CD8-positive, alpha-beta memory T cell (primary cell): ENCODE results near the gene AAR2. TPM values are rescaled to one million over a fixed set of nuclear protein-coding genes. Genes with fewer than 3 reads are reported as not detected.
A peak's percentile ranks its signal among the peaks of the same experiment; 100 is the strongest.

Experiments used
- CTCF ChIA-PET: fragments of 350-600 bp; sonication (Branson Sonifier 250); formaldehyde crosslinking; loops from one replicate; lab custom pipeline; 2021; ENCODE audit warnings: antibody characterized with exemption; lab: Charles Lee
- POLR2A ChIA-PET: fragments of 350-600 bp; sonication (Branson Sonifier 250); formaldehyde crosslinking; loops from one replicate; lab custom pipeline; 2021; ENCODE audit warnings: antibody characterized with exemption; lab: Charles Lee
- DNase-seq, 5 donors: peaks; one replicate each; pipeline versions ENCODE4 v3.0.0 to v3.0.0-alpha.2; 2020 to 2022; ENCODE audit warnings: mixed read lengths in 1 of 5
- H3K27ac ChIP-seq: one replicate; pipeline ENCODE4 v1.7.0; 2013; ENCODE audit warnings: low read depth, mild to moderate bottlenecking, low read length, moderate library complexity
- H3K27me3 ChIP-seq: 2 replicates; pipeline ENCODE4 v1.7.0; 2013; ENCODE audit warnings: low read length, mild to moderate bottlenecking; ENCODE audit not compliant: insufficient read depth, poor library complexity, severe bottlenecking
- H3K36me3 ChIP-seq: 2 replicates; pipeline ENCODE4 v1.7.0; 2013; ENCODE audit warnings: mild to moderate bottlenecking, low read length, moderate library complexity; ENCODE audit not compliant: insufficient read depth
- H3K4me1 ChIP-seq: 2 replicates; pipeline ENCODE4 v1.7.0; 2013; ENCODE audit warnings: mild to moderate bottlenecking, low read length, moderate library complexity; ENCODE audit not compliant: insufficient read depth
- H3K4me3 ChIP-seq: 2 replicates; pipeline ENCODE4 v1.7.0; 2013; ENCODE audit warnings: mild to moderate bottlenecking, low read length
- H3K9me3 ChIP-seq: 2 replicates; pipeline ENCODE4 v1.7.0; 2013; ENCODE audit warnings: mild to moderate bottlenecking, low read length
- H3K27ac Mint-ChIP-seq, 8 donors: one replicate each; pipeline ENCODE4 v1.8.0; 2020 to 2021; ENCODE audit warnings: mixed read lengths in 8 of 8, mild to moderate bottlenecking in 6 of 8, inconsistent platforms in 3 of 8, moderate library complexity in 3 of 8
- H3K27me3 Mint-ChIP-seq, 2 donors: one replicate each; pipeline ENCODE4 v1.8.0; 2020 to 2021; ENCODE audit warnings: mixed read lengths in 2 of 2, mild to moderate bottlenecking in 1 of 2, moderate library complexity in 1 of 2
- H3K36me3 Mint-ChIP-seq, 3 donors: one replicate each; pipeline ENCODE4 v1.8.0; 2020 to 2021; ENCODE audit warnings: mixed read lengths in 3 of 3, inconsistent platforms in 1 of 3, mild to moderate bottlenecking in 1 of 3
- H3K4me1 Mint-ChIP-seq, 3 donors: one replicate each; pipeline ENCODE4 v1.8.0; 2020 to 2021; ENCODE audit warnings: mixed read lengths in 3 of 3, inconsistent platforms in 1 of 3, mild to moderate bottlenecking in 1 of 3
- H3K4me3 Mint-ChIP-seq, 7 donors: one replicate each; pipeline ENCODE4 v1.8.0; 2020 to 2021; ENCODE audit warnings: mixed read lengths in 7 of 7, mild to moderate bottlenecking in 6 of 7, moderate library complexity in 4 of 7, inconsistent platforms in 2 of 7
- H3K9me3 Mint-ChIP-seq, 5 donors: one replicate each; pipeline ENCODE4 v1.8.0; 2020 to 2022; ENCODE audit warnings: mixed read lengths in 5 of 5, mild to moderate bottlenecking in 3 of 5, moderate library complexity in 2 of 5, inconsistent platforms in 1 of 5
- polyA plus RNA-seq: library from polyadenylated mRNA; unstranded; fragments of 300-500 nt; fragmentation: Illumina TruSeq; gene quantifications from one replicate; pipeline ENCODE4 v1.2.3, GENCODE V29; 2021
- total RNA-seq, 2 experiments: library from RNA; stranded (reverse); gene quantifications; one replicate each; pipeline ENCODE4 v1.2.3, GENCODE V29; 2021

The AAR2 gene
- total and polyA plus RNA-seq, 3 experiments from 2014 or later = 32.1 to 38.2 (median 32.7) TPM

GRCh38 chr20:36299459-36299858 is 63.2 kb downstream of the AAR2 start:
- H3K4me3 ChIP-seq = no peak overlapping the region
- no peak overlapping the region for H3K27ac ChIP-seq
- no peaks in the 10 kb centered on the region for H3K9me3 Mint-ChIP-seq
- POLR2A ChIA-PET = no interaction called here
- peaks cover 39 to 85% of the 10 kb centered on the region in 2 donors for H3K27me3 Mint-ChIP-seq
- no peaks in the 10 kb centered on the region for H3K36me3 ChIP-seq
- H3K27ac Mint-ChIP-seq = no peak overlapping the region
- H3K4me1 Mint-ChIP-seq = no peaks in the 10 kb centered on the region
- no peaks in the 10 kb centered on the region for H3K36me3 Mint-ChIP-seq
- CTCF ChIA-PET = no interaction called here
- H3K4me1 ChIP-seq = no peaks in the 10 kb centered on the region
- H3K27me3 ChIP-seq = peaks cover 3% of the 10 kb centered on the region
- no peak overlapping the region for H3K4me3 Mint-ChIP-seq
- no peaks in the 10 kb centered on the region for H3K9me3 ChIP-seq
- DNase-seq = no peak

DNA sequence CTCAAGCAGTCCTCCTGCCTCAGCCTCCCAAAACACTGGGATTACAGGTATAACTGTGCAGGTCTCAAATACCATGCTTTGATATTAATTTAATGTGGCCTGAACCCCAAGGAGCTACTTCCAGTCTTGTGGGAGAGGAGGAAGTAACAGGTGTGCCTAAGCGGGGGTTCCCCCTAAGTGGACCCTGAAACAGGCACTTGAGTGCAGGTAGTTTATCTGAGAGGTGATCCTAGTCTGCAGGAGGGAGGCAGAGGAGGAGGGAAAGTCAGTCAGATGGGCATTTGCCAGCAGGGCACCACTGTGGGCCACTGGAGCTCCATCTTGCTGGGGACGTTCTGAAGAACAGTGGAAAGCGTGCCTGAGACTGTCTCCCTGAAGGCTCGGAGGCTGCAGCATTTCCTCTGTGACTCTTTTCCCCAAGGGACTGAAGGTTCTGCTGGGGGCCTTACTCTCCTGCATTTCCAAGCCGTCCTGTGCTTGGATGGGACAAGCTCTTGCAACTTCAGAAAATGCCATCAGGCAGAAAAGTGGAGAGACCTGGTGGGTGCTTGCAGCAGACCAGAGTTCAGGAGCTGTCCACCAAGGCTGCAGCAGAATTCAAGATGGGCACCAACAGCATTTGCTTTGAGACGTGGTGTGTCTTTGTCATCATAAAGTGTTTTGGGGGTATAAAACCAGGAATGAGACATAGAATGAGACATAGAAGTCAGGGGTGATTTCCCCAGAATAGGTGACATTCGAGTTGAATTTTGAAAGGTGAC is 65.3 kb downstream of the AAR2 start:
- H3K27ac ChIP-seq = no peak overlapping the region
- H3K4me3 ChIP-seq = no peak overlapping the region
- no peaks in the 10 kb centered on the region for H3K36me3 ChIP-seq
- H3K4me1 ChIP-seq = peaks cover under 1% of the 10 kb centered on the region
- peaks cover 7 to 9% (median 9%) of the 10 kb centered on the region in 3 donors for H3K4me1 Mint-ChIP-seq
- H3K9me3 ChIP-seq = no peaks in the 10 kb centered on the region
- POLR2A ChIA-PET = no interaction called here
- H3K9me3 Mint-ChIP-seq = no peaks in the 10 kb centered on the region
- no peak overlapping the region for H3K27ac Mint-ChIP-seq
- CTCF ChIA-PET = no interaction called here
- DNase-seq = no peak
- H3K36me3 Mint-ChIP-seq = no peaks in the 10 kb centered on the region
- H3K27me3 ChIP-seq = peaks cover 11% of the 10 kb centered on the region
- H3K4me3 Mint-ChIP-seq = no peak overlapping the region
- peaks cover 34 to 79% of the 10 kb centered on the region in 2 donors for H3K27me3 Mint-ChIP-seq

DNA sequence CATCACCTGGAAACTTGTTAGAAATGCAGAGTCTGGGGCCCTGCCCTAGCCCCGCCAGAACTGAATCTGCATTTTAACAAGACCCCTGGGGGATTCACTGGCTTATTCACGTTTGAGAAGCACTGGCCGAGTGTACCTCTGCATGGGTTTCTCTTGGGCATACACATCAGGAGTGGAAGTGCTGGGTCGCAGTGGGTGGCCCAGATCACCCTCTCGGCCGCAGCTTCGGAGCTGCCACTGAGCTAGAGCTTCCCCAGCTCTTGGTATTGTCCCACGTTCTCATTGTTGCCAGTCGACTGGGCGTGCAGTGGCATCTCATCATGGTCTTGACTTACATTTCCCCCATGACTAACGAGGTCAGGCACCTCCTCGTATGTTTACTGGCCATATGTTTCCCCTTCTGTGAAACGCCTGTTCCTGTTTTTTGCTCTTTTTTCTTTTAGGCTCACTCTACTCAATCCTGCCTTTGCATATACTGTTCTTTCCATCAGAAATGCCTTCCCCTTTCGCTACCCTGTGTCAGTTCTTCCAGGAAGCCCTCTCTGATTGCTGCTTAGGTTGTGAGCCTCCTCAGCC is 66.8 kb downstream of the AAR2 start:
- H3K27me3 Mint-ChIP-seq = peaks cover 36 to 72% of the 10 kb centered on the region in 2 donors
- ChIA-PET POLR2A (no interaction called here), CTCF (no interaction called here)
- no peak overlapping the region for H3K27ac ChIP-seq
- peak overlapping the region in 1 of 8 donors; percentile 25 for H3K27ac Mint-ChIP-seq
- H3K36me3 ChIP-seq = no peaks in the 10 kb centered on the region
- H3K27me3 ChIP-seq = peaks cover 19% of the 10 kb centered on the region
- H3K9me3 Mint-ChIP-seq = no peaks in the 10 kb centered on the region
- peaks cover 7 to 15% (median 9%) of the 10 kb centered on the region in 3 donors for H3K4me1 Mint-ChIP-seq
- H3K4me3 Mint-ChIP-seq = no peak overlapping the region
- H3K4me3 ChIP-seq = no peak overlapping the region
- no peaks in the 10 kb centered on the region for H3K9me3 ChIP-seq
- no peaks in the 10 kb centered on the region for H3K36me3 Mint-ChIP-seq
- no peak for DNase-seq
- H3K4me1 ChIP-seq = peaks cover 5% of the 10 kb centered on the region

DNA sequence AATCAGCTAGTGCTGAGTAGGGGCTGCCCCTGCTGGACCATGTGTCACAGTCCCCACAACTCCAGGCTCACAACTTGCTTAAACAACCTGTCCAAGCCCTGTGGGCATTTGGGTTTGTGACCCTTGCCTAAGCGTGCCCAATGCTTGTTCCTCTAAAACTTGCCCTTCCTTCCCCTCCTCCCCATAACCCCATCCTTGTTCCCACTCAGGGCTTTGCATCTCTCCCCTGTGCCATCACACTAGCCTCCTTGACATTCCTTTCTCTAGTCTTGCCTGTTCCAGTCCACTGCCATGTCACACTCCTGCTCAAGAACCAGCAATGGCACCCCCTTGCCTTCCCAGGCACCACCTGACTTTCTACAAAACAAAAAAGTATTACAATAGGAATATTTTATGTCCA is 67.6 kb downstream of the AAR2 start:
- Histone ChIP-seq H3K27ac (no peak overlapping the region), H3K4me1 (peaks cover 5% of the 10 kb centered on the region), H3K4me3 (no peak overlapping the region), H3K9me3 (no peaks in the 10 kb centered on the region), H3K36me3 (no peaks in the 10 kb centered on the region), H3K27me3 (peaks cover 22% of the 10 kb centered on the region)
- peak overlapping the region in 1 of 8 donors; percentile 17 for H3K27ac Mint-ChIP-seq
- H3K27me3 Mint-ChIP-seq = peaks cover 35 to 72% of the 10 kb centered on the region in 2 donors
- peaks cover 7 to 15% (median 9%) of the 10 kb centered on the region in 3 donors for H3K4me1 Mint-ChIP-seq
- no peak for DNase-seq
- H3K36me3 Mint-ChIP-seq = no peaks in the 10 kb centered on the region
- ChIA-PET CTCF (no interaction called here), POLR2A (no interaction called here)
- no peak overlapping the region for H3K4me3 Mint-ChIP-seq
- no peaks in the 10 kb centered on the region for H3K9me3 Mint-ChIP-seq

- Mint-ChIP-seq H3K27ac (no peak overlapping the region), H3K4me3 (peak overlapping the region in 6 of 7 donors; percentile 37 to 83 (median 68)), H3K27me3 (peaks cover 39 to 72% of the 10 kb centered on the region in 2 donors), H3K36me3 (no peaks in the 10 kb centered on the region), H3K4me1 (peaks cover 7 to 15% (median 10%) of the 10 kb centered on the region in 3 donors), H3K9me3 (no peaks in the 10 kb centered on the region)
- Histone ChIP-seq H3K27me3 (peaks cover 29% of the 10 kb centered on the region), H3K36me3 (no peaks in the 10 kb centered on the region), H3K4me3 (no peak overlapping the region), H3K4me1 (peaks cover 5% of the 10 kb centered on the region), H3K9me3 (no peaks in the 10 kb centered on the region), H3K27ac (no peak overlapping the region)
- ChIA-PET POLR2A (no interaction called here), CTCF (interaction anchor here (0.5 kb wide), 1 partner anchor 102 kb away, joined by 3 read pairs; no protein-coding TSS in a partner anchor)
- no peak for DNase-seq
These were observed 68.7 kb downstream of the AAR2 start for GRCh38 chr20:36304786-36305495.

DNA sequence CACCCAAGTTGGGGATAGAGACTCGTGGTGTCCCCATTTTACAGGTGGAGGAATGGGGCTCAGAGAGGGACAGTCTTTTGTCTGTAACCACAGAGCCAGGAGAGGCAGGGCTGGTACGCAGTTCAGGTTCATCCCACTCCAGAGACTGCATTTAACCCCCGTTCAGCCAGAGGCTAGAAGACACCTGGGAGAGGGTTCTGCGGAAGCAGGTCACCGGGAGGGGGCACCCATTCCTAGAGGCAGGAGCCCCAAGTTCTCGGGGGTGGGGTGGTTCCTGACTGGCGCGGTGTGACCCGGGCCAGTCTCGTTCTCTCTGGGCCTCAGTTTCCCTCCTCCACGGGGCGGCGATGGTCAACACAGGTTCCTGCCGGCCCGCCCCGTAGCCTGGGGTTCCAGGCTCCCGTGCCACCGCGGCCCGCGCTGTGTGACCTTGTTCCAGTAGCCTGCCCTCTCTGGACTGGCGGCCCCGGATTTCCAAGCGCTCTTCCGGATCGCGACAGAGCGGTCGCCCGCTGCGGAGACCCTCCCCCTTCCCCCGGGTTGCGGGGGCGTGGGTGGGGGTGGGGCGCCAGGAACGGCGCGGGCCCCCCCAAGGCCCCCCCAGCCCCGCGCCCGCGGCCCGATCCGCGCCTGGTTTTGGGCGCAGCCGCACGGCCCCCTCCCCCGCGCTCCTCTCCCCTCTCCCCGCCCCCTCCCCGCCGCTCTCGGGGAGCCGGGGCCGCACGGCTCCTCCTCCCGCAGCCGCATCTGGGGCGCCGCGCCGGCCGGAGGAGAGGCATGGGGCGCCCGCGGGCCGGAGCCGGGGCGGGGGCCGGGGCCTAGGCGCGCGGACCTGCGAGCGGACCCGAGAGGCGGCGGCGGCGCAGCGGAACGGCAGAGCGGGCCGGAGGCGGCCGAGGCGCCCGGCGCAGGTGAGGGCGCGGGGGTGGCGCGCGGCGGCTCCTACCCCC is 69.6 kb downstream of the AAR2 start, which contains the start of gene DLGAP4:
TSS of gene DLGAP4 (plus strand) at position 738 of the 950 bp plus-strand sequence. CDS start 125,379 bp downstream, outside the sequence.
- H3K9me3 Mint-ChIP-seq = no peaks in the 10 kb centered on the region
- no peak within 1 kb of the TSS for H3K27ac ChIP-seq
- ChIA-PET CTCF (no interaction called here), POLR2A (no interaction called here)
- DNase-seq = no peak
- no peaks in the 10 kb centered on the region for H3K9me3 ChIP-seq
- peaks cover 5% of the 10 kb centered on the region for H3K4me1 ChIP-seq
- H3K4me3 Mint-ChIP-seq = peak within 1 kb of the TSS in 6 of 7 donors; percentile 69 to 87 (median 80)
- H3K36me3 Mint-ChIP-seq = no peaks in the 10 kb centered on the region
- peaks cover 38 to 72% of the 10 kb centered on the region in 2 donors for H3K27me3 Mint-ChIP-seq
- no peak within 1 kb of the TSS for H3K4me3 ChIP-seq
- peaks cover 29% of the 10 kb centered on the region for H3K27me3 ChIP-seq
- H3K36me3 ChIP-seq = no peaks in the 10 kb centered on the region
- H3K4me1 Mint-ChIP-seq = peaks cover 7 to 15% (median 10%) of the 10 kb centered on the region in 3 donors
- peak within 1 kb of the TSS in 1 of 8 donors; percentile 81 for H3K27ac Mint-ChIP-seq
